ENCODE results near the gene ARMC9. TPM values are rescaled to one million over a fixed set of nuclear protein-coding genes. Genes with fewer than 3 reads are reported as not detected.
A peak's percentile ranks its signal among the peaks of the same experiment; 100 is the strongest.

Gene ARMC9
- total and polyA plus RNA-seq, 7 donors: 1.4 to 18.4 (median 2.2) TPM

GRCh38 chr2:231384109-231384435 is 185.6 kb downstream of the ARMC9 start:
- 87 to 95% (median 95%) methylated on average over 2 of the region's 2 CpGs for WGBS, 3 donors
- no peaks in the 10 kb centered on the region for H3K4me1 ChIP-seq
- no peaks in the 10 kb centered on the region for H3K9me3 ChIP-seq
- intact Hi-C loops (cut with DNase I): no loop called here
- no peaks in the 10 kb centered on the region for H3K27me3 ChIP-seq (ENCODE audit: insufficient read depth in 3 of 3, low read length in 2 of 3)
- TF ChIP-seq CTCF (IDR thresholded peaks at IDR 0.05): no peak
- H3K36me3 ChIP-seq (ENCODE audit: insufficient read depth in 1 of 2, low read depth in 1 of 2): no peaks in the 10 kb centered on the region
- no peak for DNase-seq
- H3K4me3 ChIP-seq: no peak overlapping the region
- no peak overlapping the region for H3K27ac ChIP-seq
- ATAC-seq: no peak

GRCh38 chr2:231384970-231385369 is 186.5 kb downstream of the ARMC9 start:
- no peak for ATAC-seq
- no peaks in the 10 kb centered on the region for H3K27me3 ChIP-seq (ENCODE audit: insufficient read depth in 3 of 3, low read length in 2 of 3)
- H3K9me3 ChIP-seq: no peaks in the 10 kb centered on the region
- DNase-seq: no peak
- intact Hi-C loops (cut with DNase I): no loop called here
- TF ChIP-seq CTCF (IDR thresholded peaks at IDR 0.05): no peak
- 93 to 96% (median 96%) methylated on average over 2 of the region's 2 CpGs for whole genome bisulfite sequencing, 3 donors
- H3K4me1 ChIP-seq: no peaks in the 10 kb centered on the region
- H3K27ac ChIP-seq: no peak overlapping the region
- H3K4me3 ChIP-seq: no peak overlapping the region
- no peaks in the 10 kb centered on the region for H3K36me3 ChIP-seq (ENCODE audit: insufficient read depth in 1 of 2, low read depth in 1 of 2)

- Histone ChIP-seq H3K9me3 (no peaks in the 10 kb centered on the region), H3K4me3 (no peak overlapping the region), H3K36me3 (ENCODE audit: insufficient read depth in 1 of 2, low read depth in 1 of 2) (no peaks in the 10 kb centered on the region), H3K27ac (no peak overlapping the region), H3K27me3 (ENCODE audit: insufficient read depth in 3 of 3, low read length in 2 of 3) (no peaks in the 10 kb centered on the region), H3K4me1 (no peaks in the 10 kb centered on the region)
- DNase-seq: no peak
- intact Hi-C loops (cut with DNase I): no loop called here
- no peak for ATAC-seq
- TF ChIP-seq CTCF (IDR thresholded peaks at IDR 0.05): no peak
- WGBS, 3 donors: 84 to 92% (median 92%) methylated on average over 5 of the region's 5 CpGs
Observed at GRCh38 chr2:231385429-231385828, 187.0 kb downstream of the ARMC9 start.

GRCh38 chr2:231386446-231386845 is 188.0 kb downstream of the ARMC9 start:
- WGBS, 3 donors: 78 to 86% (median 79%) methylated on average over 3 of the region's 3 CpGs
- intact Hi-C loops (cut with DNase I): no loop called here
- no peak for TF ChIP-seq CTCF (IDR thresholded peaks at IDR 0.05)
- DNase-seq (no peak), ATAC-seq (no peak)
- Histone ChIP-seq H3K9me3 (no peaks in the 10 kb centered on the region), H3K27me3 (ENCODE audit: insufficient read depth in 3 of 3, low read length in 2 of 3) (no peaks in the 10 kb centered on the region), H3K27ac (no peak overlapping the region), H3K4me1 (no peaks in the 10 kb centered on the region), H3K36me3 (ENCODE audit: insufficient read depth in 1 of 2, low read depth in 1 of 2) (no peaks in the 10 kb centered on the region), H3K4me3 (no peak overlapping the region)

- H3K27ac ChIP-seq: no peak overlapping the region
- no peaks in the 10 kb centered on the region for H3K36me3 ChIP-seq (ENCODE audit: insufficient read depth in 1 of 2, low read depth in 1 of 2)
- ATAC-seq: peak; percentile 70 to 75 (median 74)
- peaks cover 0 to 1% (median 0%) of the 10 kb centered on the region in 3 donors for H3K27me3 ChIP-seq (ENCODE audit: insufficient read depth in 3 of 3, low read length in 2 of 3)
- TF ChIP-seq CTCF (IDR thresholded peaks at IDR 0.05): no peak
- H3K4me3 ChIP-seq: no peak overlapping the region
- H3K4me1 ChIP-seq: no peaks in the 10 kb centered on the region
- 47 to 54% (median 51%) methylated on average over 25 to 26 of the region's 26 CpGs for WGBS, 3 donors
- intact Hi-C loops (cut with DNase I): no loop called here
- peak; percentile 49 to 66 for DNase-seq
- H3K9me3 ChIP-seq: no peaks in the 10 kb centered on the region
Observed at GRCh38 chr2:231387904-231388724, 189.7 kb downstream of the ARMC9 start.

Measured in psoas muscle (tissue), 8 donors.